ENCODE results near the gene CPNE2.

DNA sequence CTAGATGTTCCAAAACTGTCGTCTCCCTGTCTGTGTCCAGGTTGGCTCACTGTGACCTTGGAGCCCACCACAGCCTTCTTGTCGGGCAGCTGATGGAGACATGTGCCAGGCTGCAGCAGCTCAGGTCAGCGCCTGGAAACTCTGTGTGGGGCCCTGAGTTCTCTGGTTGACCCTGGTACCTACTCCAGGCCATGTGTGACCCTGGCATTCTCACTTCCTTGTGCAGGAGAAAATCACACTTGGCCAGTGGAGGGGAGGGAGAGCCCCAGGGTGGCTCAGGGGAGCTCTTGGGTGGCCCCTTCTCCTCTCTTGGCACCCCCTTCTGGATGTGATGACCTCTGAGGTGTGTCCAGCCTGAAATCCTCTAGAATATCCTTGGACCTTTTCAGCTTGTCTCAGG, 25.0 kb upstream of the CPNE2 start:
- TF ChIP-seq POLR2A (IDR thresholded peaks at IDR 0.05) (no peak), CTCF (IDR thresholded peaks at IDR 0.05) (no peak), POLR2AphosphoS5 (IDR thresholded peaks at IDR 0.05) (no peak)
